T-helper 17 cell (primary cell): ENCODE results near the gene GNAT1. TPM values are rescaled to one million over a fixed set of nuclear protein-coding genes. Genes with fewer than 3 reads are reported as not detected.
"Not testable (repeated sequence)": the region's sequence is repeated elsewhere in the genome, so short reads cannot be mapped to it uniquely, and the experiment has no call there.

ENCODE experiments used
- ATAC-seq: fragments of 150-1000 bp; cut with Tn5 transposase; 2 replicates; pipeline ENCODE4 v1.10.0; 2021; ENCODE audit warnings: mild to moderate bottlenecking, moderate library complexity
- DNase-seq, 3 donors: peaks; one replicate each; pipeline versions ENCODE4 v3.0.0 to v3.0.0-alpha.2; 2020 to 2021
- H3K9me3 ChIP-seq: one replicate; pipeline ENCODE4 v1.7.0; 2013; ENCODE audit warnings: low read length, mild to moderate bottlenecking; ENCODE audit not compliant: control insufficient read depth, poor library complexity, severe bottlenecking
- H3K27ac Mint-ChIP-seq: one replicate; pipeline ENCODE4 v1.8.0; 2022; ENCODE audit warnings: mild to moderate bottlenecking, moderate library complexity, mixed read lengths
- H3K27me3 Mint-ChIP-seq: one replicate; pipeline ENCODE4 v1.8.0; 2022; ENCODE audit warnings: mixed read lengths
- H3K36me3 Mint-ChIP-seq: one replicate; pipeline ENCODE4 v1.8.0; 2022; ENCODE audit warnings: low read depth, mixed read lengths
- H3K4me1 Mint-ChIP-seq: one replicate; pipeline ENCODE4 v1.8.0; 2022; ENCODE audit warnings: mild to moderate bottlenecking, mixed read lengths
- H3K4me3 Mint-ChIP-seq: one replicate; pipeline ENCODE4 v1.8.0; 2022; ENCODE audit warnings: mild to moderate bottlenecking, moderate library complexity, mixed read lengths
- total RNA-seq, 4 donors: library from RNA in 2 of 4; stranded (reverse) in 2 of 4; gene quantifications; one replicate each; pipeline ENCODE4 v1.2.3 and lab custom pipeline; 2022 to 2026

Gene GNAT1
- total RNA-seq, 2 donors from 2014 or later: 0.10 TPM; not detected in 1

GRCh38 chr3:50205413-50206276, 14.2 kb downstream of the GNAT1 start:
- Mint-ChIP-seq H3K36me3 (peaks cover 5% of the 10 kb centered on the region), H3K27me3 (peaks cover 51% of the 10 kb centered on the region), H3K27ac (no peak overlapping the region), H3K4me3 (peak overlapping the region; percentile 55), H3K4me1 (peaks cover 5% of the 10 kb centered on the region)
- DNase-seq (peak in 1 of 3 donors; percentile 16), ATAC-seq (peak; percentile 81)
- H3K9me3 ChIP-seq: no peaks in the 10 kb centered on the region

- peaks cover 35% of the 10 kb centered on the region for H3K27me3 Mint-ChIP-seq
These were observed 16.1 kb downstream of the GNAT1 start for GRCh38 chr3:50207359-50208042.

GRCh38 chr3:50208677-50209344, 17.4 kb downstream of the GNAT1 start:
- peaks cover 24% of the 10 kb centered on the region for H3K27me3 Mint-ChIP-seq
- DNase-seq (no peak), ATAC-seq (no peak)
- no peaks in the 10 kb centered on the region for H3K9me3 ChIP-seq
- H3K36me3 Mint-ChIP-seq: peaks cover 3% of the 10 kb centered on the region
- no peak overlapping the region for H3K27ac Mint-ChIP-seq
- H3K4me3 Mint-ChIP-seq: no peak overlapping the region
- H3K4me1 Mint-ChIP-seq: peaks cover 5% of the 10 kb centered on the region

More at GRCh38 chr3:50207359-50208042, 16.1 kb downstream of the GNAT1 start:
- Mint-ChIP-seq H3K4me3 (peak overlapping the region; percentile 7), H3K27ac (no peak overlapping the region), H3K4me1 (peaks cover 5% of the 10 kb centered on the region), H3K36me3 (peaks cover 5% of the 10 kb centered on the region)
- ATAC-seq: no peak
- no peak for DNase-seq
- no peaks in the 10 kb centered on the region for H3K9me3 ChIP-seq

- Mint-ChIP-seq H3K27ac (no peak overlapping the region), H3K36me3 (peaks cover 3% of the 10 kb centered on the region), H3K4me1 (peaks cover 5% of the 10 kb centered on the region), H3K27me3 (peaks cover 24% of the 10 kb centered on the region), H3K4me3 (no peak overlapping the region)
- ATAC-seq (no peak), DNase-seq (no peak)
- no peaks in the 10 kb centered on the region for H3K9me3 ChIP-seq
These were observed 18.7 kb downstream of the GNAT1 start for GRCh38 chr3:50210176-50210509.

GRCh38 chr3:50210510-50211367, 19.3 kb downstream of the GNAT1 start:
- H3K4me1 Mint-ChIP-seq: peaks cover 3% of the 10 kb centered on the region
- DNase-seq (no peak), ATAC-seq (no peak)
- H3K27me3 Mint-ChIP-seq: peaks cover 24% of the 10 kb centered on the region
- H3K36me3 Mint-ChIP-seq: peaks cover 3% of the 10 kb centered on the region
- H3K9me3 ChIP-seq: no peaks in the 10 kb centered on the region
- no peak overlapping the region for H3K4me3 Mint-ChIP-seq
- H3K27ac Mint-ChIP-seq: no peak overlapping the region

GRCh38 chr3:50211368-50211717, 19.9 kb downstream of the GNAT1 start:
- Mint-ChIP-seq H3K27me3 (peaks cover 24% of the 10 kb centered on the region), H3K27ac (peak overlapping the region; percentile 11)
- H3K9me3 ChIP-seq, H3K36me3 Mint-ChIP-seq, DNase-seq, H3K4me1 Mint-ChIP-seq, H3K4me3 Mint-ChIP-seq, ATAC-seq: not testable (repeated sequence)

GRCh38 chr3:50211930-50212329, 20.5 kb downstream of the GNAT1 start:
- Mint-ChIP-seq H3K36me3 (peaks cover 3% of the 10 kb centered on the region), H3K4me3 (no peak overlapping the region), H3K27me3 (peaks cover 19% of the 10 kb centered on the region), H3K27ac (peak overlapping the region; percentile 11), H3K4me1 (peaks cover 3% of the 10 kb centered on the region)
- no peaks in the 10 kb centered on the region for H3K9me3 ChIP-seq
- ATAC-seq (no peak), DNase-seq (no peak)

GRCh38 chr3:50212502-50212901, 21.1 kb downstream of the GNAT1 start:
- H3K4me1 Mint-ChIP-seq: peaks cover 3% of the 10 kb centered on the region
- no peaks in the 10 kb centered on the region for H3K9me3 ChIP-seq
- H3K27me3 Mint-ChIP-seq: peaks cover 18% of the 10 kb centered on the region
- no peak overlapping the region for H3K4me3 Mint-ChIP-seq
- DNase-seq (no peak), ATAC-seq (no peak)
- H3K27ac Mint-ChIP-seq: no peak overlapping the region
- H3K36me3 Mint-ChIP-seq: peaks cover 3% of the 10 kb centered on the region

- H3K36me3 Mint-ChIP-seq: peaks cover 3% of the 10 kb centered on the region
- H3K4me3 Mint-ChIP-seq: no peak overlapping the region
- no peak for DNase-seq
- no peaks in the 10 kb centered on the region for H3K9me3 ChIP-seq
- peaks cover 15% of the 10 kb centered on the region for H3K27me3 Mint-ChIP-seq
- no peak for ATAC-seq
- H3K27ac Mint-ChIP-seq: no peak overlapping the region
- peaks cover 3% of the 10 kb centered on the region for H3K4me1 Mint-ChIP-seq
These were observed 21.6 kb downstream of the GNAT1 start for GRCh38 chr3:50212971-50213370.

- H3K9me3 ChIP-seq: no peaks in the 10 kb centered on the region
- DNase-seq: no peak
- peaks cover 12% of the 10 kb centered on the region for H3K27me3 Mint-ChIP-seq
- no peak for ATAC-seq
- H3K4me1 Mint-ChIP-seq: peaks cover 3% of the 10 kb centered on the region
- H3K4me3 Mint-ChIP-seq: no peak overlapping the region
- no peak overlapping the region for H3K27ac Mint-ChIP-seq
- H3K36me3 Mint-ChIP-seq: peaks cover 2% of the 10 kb centered on the region
These were observed 22.0 kb downstream of the GNAT1 start for GRCh38 chr3:50213373-50213772.

- H3K27me3 Mint-ChIP-seq: peaks cover 5% of the 10 kb centered on the region
- no peak for DNase-seq
- H3K27ac Mint-ChIP-seq: no peak overlapping the region
- H3K9me3 ChIP-seq: no peaks in the 10 kb centered on the region
- no peaks in the 10 kb centered on the region for H3K36me3 Mint-ChIP-seq
- peaks cover 1% of the 10 kb centered on the region for H3K4me1 Mint-ChIP-seq
- H3K4me3 Mint-ChIP-seq: no peak overlapping the region
- no peak for ATAC-seq
These were observed 23.4 kb downstream of the GNAT1 start for GRCh38 chr3:50214824-50215223.

GRCh38 chr3:50215529-50215928, 24.1 kb downstream of the GNAT1 start:
- Mint-ChIP-seq H3K27me3 (peaks cover 5% of the 10 kb centered on the region), H3K36me3 (no peaks in the 10 kb centered on the region), H3K4me3 (no peak overlapping the region), H3K27ac (no peak overlapping the region), H3K4me1 (peaks cover 5% of the 10 kb centered on the region)
- ATAC-seq (no peak), DNase-seq (no peak)
- H3K9me3 ChIP-seq: no peaks in the 10 kb centered on the region

- Mint-ChIP-seq H3K27me3 (peaks cover 5% of the 10 kb centered on the region), H3K36me3 (no peaks in the 10 kb centered on the region), H3K4me3 (no peak overlapping the region), H3K27ac (peak overlapping the region; percentile 39), H3K4me1 (peaks cover 6% of the 10 kb centered on the region)
- no peak for DNase-seq
- no peak for ATAC-seq
- H3K9me3 ChIP-seq: no peaks in the 10 kb centered on the region
These were observed 26.3 kb downstream of the GNAT1 start for GRCh38 chr3:50217681-50218080.
